Suprapubic skin (tissue), 4 donors: ENCODE results near the gene IPO13. TPM values are rescaled to one million over a fixed set of nuclear protein-coding genes. Genes with fewer than 3 reads are reported as not detected.

Experiments
- DNase-seq, 2 donors: peaks; one replicate each; pipeline ENCODE4 v3.0.0-alpha.2; 2019; ENCODE audit warnings: low spot score in 2 of 2
- H3K27ac ChIP-seq: fragments of 200-600 bp; sonication (generic); one replicate; pipeline ENCODE4 v1.5.1; 2019
- H3K27me3 ChIP-seq: fragments of 200-600 bp; sonication (generic); one replicate; pipeline ENCODE4 v1.5.1; 2019
- H3K36me3 ChIP-seq: fragments of 200-600 bp; sonication (generic); one replicate; pipeline ENCODE4 v1.5.1; 2019
- H3K4me1 ChIP-seq: fragments of 200-600 bp; sonication (generic); one replicate; pipeline ENCODE4 v1.5.1; 2019
- H3K4me3 ChIP-seq: fragments of 200-600 bp; sonication (generic); one replicate; pipeline ENCODE4 v1.5.1; 2019; ENCODE audit warnings: mild to moderate bottlenecking
- H3K9me3 ChIP-seq: fragments of 200-600 bp; sonication (generic); one replicate; pipeline ENCODE4 v1.5.1; 2019
- CTCF ChIP-seq, 2 donors: fragments of 200-600 bp in 1 of 2; fragments of 450-650 bp in 1 of 2; sonication (generic) in 1 of 2; IDR thresholded peaks; one replicate each; pipeline ENCODE4 v1.5.1; 2016 to 2019; ENCODE audit warnings: antibody characterized with exemption in 2 of 2, mild to moderate bottlenecking in 1 of 2, moderate library complexity in 1 of 2
- EP300 ChIP-seq: sonication (generic); formaldehyde crosslinking; IDR thresholded peaks from one replicate; pipeline ENCODE4 v1.6.1; 2017; ENCODE audit warnings: antibody characterized with exemption
- POLR2A ChIP-seq, 2 donors: fragments of 450-650 bp; IDR thresholded peaks; one replicate each; pipeline ENCODE4 v1.6.1; 2017; ENCODE audit warnings: antibody characterized with exemption in 2 of 2, mild to moderate bottlenecking in 2 of 2, moderate library complexity in 2 of 2
- POLR2AphosphoS5 ChIP-seq, 3 donors: sonication (generic); formaldehyde crosslinking; IDR thresholded peaks; one replicate each; pipeline ENCODE4 v1.6.1; 2017; ENCODE audit warnings: antibody characterized with exemption in 3 of 3
- WGBS: methylation state at CpG from one replicate; pipeline ENCODE4 v1.1.5; 2018; 5-methylcytosine and 5-hydroxymethylcytosine counted together
- total RNA-seq, 4 donors: library from RNA; depleted of rRNA; stranded (reverse); fragments of >200 nt; gene quantifications; one replicate each; pipeline ENCODE4 v1.1.0, GENCODE V29; 2016

IPO13 gene
- total RNA-seq, 4 donors from 2014 or later: 30.8 to 41.0 (median 34.8) TPM

- WGBS: 77% methylated on average over 17 of the region's 17 CpGs
- peaks cover 40% of the 10 kb centered on the region for H3K4me1 ChIP-seq
- H3K27me3 ChIP-seq: no peaks in the 10 kb centered on the region
- TF ChIP-seq POLR2A (IDR thresholded peaks at IDR 0.05): no peak
- no peak for TF ChIP-seq CTCF (IDR thresholded peaks at IDR 0.05)
- no peak for TF ChIP-seq POLR2AphosphoS5 (IDR thresholded peaks at IDR 0.05)
- H3K4me3 ChIP-seq: no peak overlapping the region
- DNase-seq: no peak
- H3K36me3 ChIP-seq: peaks cover 26% of the 10 kb centered on the region
- no peak overlapping the region for H3K27ac ChIP-seq
- no peaks in the 10 kb centered on the region for H3K9me3 ChIP-seq
Measured at GRCh38 chr1:43971336-43971980, 24.7 kb downstream of the IPO13 start.

GRCh38 chr1:43973981-43974442 is 27.3 kb downstream of the IPO13 start:
- no peak for DNase-seq
- H3K27me3 ChIP-seq: no peaks in the 10 kb centered on the region
- H3K4me3 ChIP-seq: peak overlapping the region; percentile 90
- peaks cover 24% of the 10 kb centered on the region for H3K36me3 ChIP-seq
- H3K4me1 ChIP-seq: peaks cover 61% of the 10 kb centered on the region
- peak overlapping the region; percentile 95 for H3K27ac ChIP-seq
- H3K9me3 ChIP-seq: no peaks in the 10 kb centered on the region
- WGBS: 40% methylated on average over 9 of the region's 9 CpGs
- TF ChIP-seq POLR2A (IDR thresholded peaks at IDR 0.05): no peak

GRCh38 chr1:43974443-43975248 is 27.9 kb downstream of the IPO13 start, which contains the start of gene ATP6V0B:
Gene ATP6V0B, plus strand, starts transcription at chr1:43974960. Its CDS starts 81 bp downstream, at chr1:43975041.
- peak within 1 kb of the TSS; percentile 95 for H3K27ac ChIP-seq
- 0% methylated on average over 45 of the region's 93 CpGs for WGBS
- TF ChIP-seq POLR2A (IDR thresholded peaks at IDR 0.05) (peak; percentile 39 to 84), CTCF (IDR thresholded peaks at IDR 0.05) (peak in 1 of 2 donors; percentile 26), EP300 (no peak), POLR2AphosphoS5 (IDR thresholded peaks at IDR 0.05) (peak; percentile 70 to 94 (median 82))
- H3K4me1 ChIP-seq: peaks cover 60% of the 10 kb centered on the region
- no peaks in the 10 kb centered on the region for H3K9me3 ChIP-seq
- H3K36me3 ChIP-seq: peaks cover 24% of the 10 kb centered on the region
- peak; percentile 99 for DNase-seq
- no peaks in the 10 kb centered on the region for H3K27me3 ChIP-seq
- peak within 1 kb of the TSS; percentile 90 for H3K4me3 ChIP-seq

- Histone ChIP-seq H3K36me3 (peaks cover 24% of the 10 kb centered on the region), H3K27ac (peak overlapping the region; percentile 95), H3K4me3 (peak overlapping the region; percentile 90), H3K9me3 (no peaks in the 10 kb centered on the region), H3K4me1 (peaks cover 63% of the 10 kb centered on the region), H3K27me3 (no peaks in the 10 kb centered on the region)
- under 1% methylated on average over 34 of the region's 34 CpGs for WGBS
- DNase-seq: peak; percentile 84 to 90
- TF ChIP-seq EP300: no peak
- no peak for TF ChIP-seq POLR2AphosphoS5 (IDR thresholded peaks at IDR 0.05)
- no peak for TF ChIP-seq CTCF (IDR thresholded peaks at IDR 0.05)
- no peak for TF ChIP-seq POLR2A (IDR thresholded peaks at IDR 0.05)
Measured at GRCh38 chr1:43975249-43975961, 28.7 kb downstream of the IPO13 start.

- H3K9me3 ChIP-seq: no peaks in the 10 kb centered on the region
- TF ChIP-seq POLR2AphosphoS5 (IDR thresholded peaks at IDR 0.05) (no peak), EP300 (no peak), POLR2A (IDR thresholded peaks at IDR 0.05) (no peak), CTCF (IDR thresholded peaks at IDR 0.05) (no peak)
- peaks cover 63% of the 10 kb centered on the region for H3K4me1 ChIP-seq
- 77% methylated on average over 4 of the region's 4 CpGs for WGBS
- no peaks in the 10 kb centered on the region for H3K27me3 ChIP-seq
- H3K27ac ChIP-seq: no peak overlapping the region
- no peak for DNase-seq
- peaks cover 24% of the 10 kb centered on the region for H3K36me3 ChIP-seq
- H3K4me3 ChIP-seq: peak overlapping the region; percentile 90
Measured at GRCh38 chr1:43976045-43976444, 29.3 kb downstream of the IPO13 start.
